SK-N-SH treated with all-trans-retinoic acid at 6 μM for 48 hours (cell line): ENCODE measurements around the gene PITPNC1.

Experiments used
- ATAC-seq: fragments of 200-7000 bp; cut with Tn5 transposase; 3 replicates; pipeline ENCODE4 v1.9.1; 2020; ENCODE audit warnings: mild to moderate bottlenecking, moderate library complexity
- ARNTL ChIP-seq: fragments of 450-650 bp; formaldehyde crosslinking; IDR thresholded peaks from 2 replicates; pipeline ENCODE4 v1.5.0; 2020; ENCODE audit warnings: low read depth, mild to moderate bottlenecking, moderate library complexity, borderline replicate concordance
- CREB5 ChIP-seq: fragments of 250-450 bp; sonication (Bioruptor Pico); IDR thresholded peaks from 2 replicates; pipeline ENCODE4 v1.5.1; 2020; ENCODE audit warnings: low read depth, mild to moderate bottlenecking, moderate library complexity
- CSRNP3 ChIP-seq: fragments of 250-450 bp; sonication (Bioruptor Pico); IDR thresholded peaks from 2 replicates; pipeline ENCODE4 v1.5.1; 2021; ENCODE audit warnings: mild to moderate bottlenecking, moderate library complexity
- ESRRG ChIP-seq: fragments of 250-450 bp; sonication (Bioruptor Pico); IDR thresholded peaks from 2 replicates; pipeline ENCODE4 v1.6.1; 2021; ENCODE audit warnings: mild to moderate bottlenecking
- GLIS3 ChIP-seq: fragments of 250-450 bp; sonication (Bioruptor Pico); IDR thresholded peaks from 2 replicates; pipeline ENCODE4 v1.5.0; 2020; ENCODE audit warnings: mild to moderate bottlenecking, moderate library complexity
- ISL1 ChIP-seq: fragments of 250-450 bp; sonication (Bioruptor Pico); IDR thresholded peaks from 2 replicates; pipeline ENCODE4 v2.1.2; 2022; ENCODE audit warnings: mild to moderate bottlenecking, moderate library complexity
- OSR1 ChIP-seq: fragments of 250-450 bp; sonication (Bioruptor Pico); IDR thresholded peaks from 2 replicates; pipeline ENCODE4 v1.8.0; 2022; ENCODE audit warnings: moderate library complexity, mild to moderate bottlenecking, inconsistent platforms
- PATZ1 ChIP-seq: fragments of 250-450 bp; sonication (Bioruptor Pico); IDR thresholded peaks from 2 replicates; pipeline ENCODE4 v1.8.0; 2020; ENCODE audit warnings: mild to moderate bottlenecking, moderate library complexity, borderline replicate concordance
- POU6F1 ChIP-seq: fragments of 250-450 bp; sonication (Bioruptor Pico); IDR thresholded peaks from 2 replicates; pipeline ENCODE4 v1.8.0; 2021; ENCODE audit warnings: low read depth, mild to moderate bottlenecking, moderate library complexity, borderline replicate concordance
- RARB ChIP-seq: fragments of 250-450 bp; sonication (Bioruptor Pico); IDR thresholded peaks from 2 replicates; pipeline ENCODE4 v1.8.0; 2021; ENCODE audit warnings: mild to moderate bottlenecking, moderate library complexity
- SNAI2 ChIP-seq: fragments of 250-450 bp; sonication (Bioruptor Pico); IDR thresholded peaks from 2 replicates; pipeline ENCODE4 v1.5.0; 2020; ENCODE audit warnings: mild to moderate bottlenecking, moderate library complexity
- TCF4 ChIP-seq: fragments of 250-450 bp; sonication (Bioruptor Pico); IDR thresholded peaks from 2 replicates; pipeline ENCODE4 v1.8.0; 2021; ENCODE audit warnings: mild to moderate bottlenecking, moderate library complexity, borderline replicate concordance
- TSHZ2 ChIP-seq: fragments of 250-450 bp; sonication (Bioruptor Pico); IDR thresholded peaks from 2 replicates; pipeline ENCODE4 v1.5.0; 2020; ENCODE audit warnings: mild to moderate bottlenecking, moderate library complexity
- ZC3H10 ChIP-seq: fragments of 250-450 bp; sonication (Bioruptor Pico); IDR thresholded peaks from 2 replicates; pipeline ENCODE4 v1.5.1; 2021; ENCODE audit warnings: mild to moderate bottlenecking, moderate library complexity
- ZFP3 ChIP-seq: fragments of 250-450 bp; sonication (Bioruptor Pico); IDR thresholded peaks from 2 replicates; pipeline ENCODE4 v1.5.0; 2020; ENCODE audit warnings: mild to moderate bottlenecking, moderate library complexity
- ZNF565 ChIP-seq: fragments of 450-650 bp; formaldehyde crosslinking; conservative IDR thresholded peaks from 2 replicates; pipeline ENCODE4 v1.5.0; 2020; ENCODE audit warnings: low read depth, mild to moderate bottlenecking, moderate library complexity
- ZNF70 ChIP-seq: fragments of 450-650 bp; formaldehyde crosslinking; IDR thresholded peaks from 2 replicates; pipeline ENCODE4 v1.5.0; 2020; ENCODE audit warnings: mild to moderate bottlenecking, moderate library complexity
- ZNF8 ChIP-seq: fragments of 450-650 bp; formaldehyde crosslinking; IDR thresholded peaks from 2 replicates; pipeline ENCODE4 v1.5.0; 2020; ENCODE audit warnings: mild to moderate bottlenecking, moderate library complexity

The PITPNC1 gene

GRCh38 chr17:67569015-67569451, 192.0 kb downstream of the PITPNC1 start:
- TF ChIP-seq GLIS3 (CRISPR knock-in tag) (no peak), ISL1 (no peak), ZNF8 (CRISPR knock-in tag) (no peak), RARB (CRISPR knock-in tag) (no peak), OSR1 (CRISPR knock-in tag) (no peak), ESRRG (CRISPR knock-in tag) (no peak), CREB5 (CRISPR knock-in tag) (no peak), ZFP3 (CRISPR knock-in tag) (no peak), POU6F1 (CRISPR knock-in tag) (no peak)
- ATAC-seq, result no peak

- TF ChIP-seq ZC3H10 (CRISPR knock-in tag) (no peak), CREB5 (CRISPR knock-in tag) (no peak), TSHZ2 (CRISPR knock-in tag) (no peak), CSRNP3 (CRISPR knock-in tag) (no peak), ZNF565 (CRISPR knock-in tag) (no peak), ZFP3 (CRISPR knock-in tag) (no peak), ISL1 (no peak), SNAI2 (no peak), RARB (CRISPR knock-in tag) (no peak), ARNTL (CRISPR knock-in tag) (no peak)
Measured at GRCh38 chr17:67569873-67570272, 192.8 kb downstream of the PITPNC1 start.

GRCh38 chr17:67570797-67571196, 193.7 kb downstream of the PITPNC1 start:
- no peak for ATAC-seq
- TF ChIP-seq TSHZ2 (CRISPR knock-in tag) (no peak), PATZ1 (CRISPR knock-in tag) (no peak), SNAI2 (no peak), ZC3H10 (CRISPR knock-in tag) (no peak), ESRRG (CRISPR knock-in tag) (no peak), TCF4 (CRISPR knock-in tag) (no peak), ZNF565 (CRISPR knock-in tag) (no peak), ZNF8 (CRISPR knock-in tag) (no peak), ZNF70 (CRISPR knock-in tag) (no peak), ISL1 (no peak)
- TF ChIP-seq, all 23 proteins: peak for 0

More at GRCh38 chr17:67569873-67570272, 192.8 kb downstream of the PITPNC1 start:
- no peak for ATAC-seq
